ENCODE measurements around the gene ECM1. TPM values are rescaled to one million over a fixed set of nuclear protein-coding genes. Genes with fewer than 3 reads are reported as not detected.

Gene ECM1
- total RNA-seq, 1 experiment from 2014 or later = 43.4 TPM

DNA sequence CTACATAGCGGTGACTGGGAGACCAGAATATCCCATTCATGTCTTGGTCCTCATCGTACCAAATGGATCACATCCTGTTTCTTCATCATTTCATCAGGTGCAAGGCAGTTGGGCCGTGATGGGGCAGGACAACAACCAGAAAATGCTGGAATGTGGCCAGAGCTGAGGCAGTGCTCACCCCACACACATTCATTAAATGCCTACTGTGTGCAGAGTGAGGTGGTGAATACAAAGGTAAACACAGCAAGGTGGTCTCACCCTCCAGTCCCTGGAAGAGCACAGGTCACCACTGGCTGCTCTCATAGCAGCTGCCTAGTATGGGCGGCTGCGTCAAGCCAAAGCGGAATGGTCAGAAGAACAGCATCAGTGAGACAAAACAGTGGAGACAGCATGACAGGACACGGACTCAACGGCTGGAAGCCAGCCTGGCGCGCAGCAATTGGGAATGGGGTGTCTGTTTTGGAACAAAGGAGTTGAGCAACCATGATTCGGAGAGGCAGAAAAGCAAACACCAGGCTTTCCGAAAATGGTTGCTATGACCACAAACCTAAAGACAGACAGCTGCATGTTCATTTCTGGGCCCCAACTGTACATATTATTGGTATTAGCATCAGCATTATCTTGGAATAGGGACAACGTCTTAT is 35.7 kb downstream of the ECM1 start:
- no peaks in the 10 kb centered on the region for H3K27me3 ChIP-seq (replicated peaks)
- no peaks in the 10 kb centered on the region for H3K36me3 ChIP-seq
- H3K27ac ChIP-seq = no peak overlapping the region
- no peak for DNase-seq (ENCODE audit: low read depth in 1 of 2, low spot score in 2 of 2)
- H3K4me1 ChIP-seq (replicated peaks) = peaks cover 7% of the 10 kb centered on the region
- no peaks in the 10 kb centered on the region for H3K9me3 ChIP-seq (replicated peaks)
- H3K4me3 ChIP-seq = no peak overlapping the region

DNA sequence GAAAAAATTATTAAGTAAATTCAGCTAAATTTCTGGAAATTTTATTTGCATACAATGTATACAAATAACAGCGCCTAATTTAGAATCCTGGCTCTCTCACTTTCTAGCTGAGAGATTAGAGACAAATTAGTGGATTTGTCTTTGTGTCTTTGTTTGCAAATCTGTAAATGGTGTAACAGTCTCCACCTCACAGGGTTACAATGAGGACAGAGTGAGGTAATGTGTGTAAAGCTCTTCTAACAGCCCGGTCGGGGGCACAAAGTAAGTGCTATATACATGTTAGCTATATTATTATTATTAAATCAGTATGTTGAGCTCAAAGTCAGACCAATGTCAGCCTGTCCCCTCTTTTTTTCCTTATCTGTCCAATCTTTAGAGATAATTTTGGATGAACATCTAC is 36.3 kb downstream of the ECM1 start:
- Histone ChIP-seq H3K36me3 (no peaks in the 10 kb centered on the region), H3K9me3 (replicated peaks) (no peaks in the 10 kb centered on the region), H3K27me3 (replicated peaks) (no peaks in the 10 kb centered on the region), H3K4me3 (no peak overlapping the region), H3K4me1 (replicated peaks) (peaks cover 7% of the 10 kb centered on the region; the same call in 1 of the 2 replicates), H3K27ac (no peak overlapping the region)
- no peak for DNase-seq (ENCODE audit: low read depth in 1 of 2, low spot score in 2 of 2)

DNA sequence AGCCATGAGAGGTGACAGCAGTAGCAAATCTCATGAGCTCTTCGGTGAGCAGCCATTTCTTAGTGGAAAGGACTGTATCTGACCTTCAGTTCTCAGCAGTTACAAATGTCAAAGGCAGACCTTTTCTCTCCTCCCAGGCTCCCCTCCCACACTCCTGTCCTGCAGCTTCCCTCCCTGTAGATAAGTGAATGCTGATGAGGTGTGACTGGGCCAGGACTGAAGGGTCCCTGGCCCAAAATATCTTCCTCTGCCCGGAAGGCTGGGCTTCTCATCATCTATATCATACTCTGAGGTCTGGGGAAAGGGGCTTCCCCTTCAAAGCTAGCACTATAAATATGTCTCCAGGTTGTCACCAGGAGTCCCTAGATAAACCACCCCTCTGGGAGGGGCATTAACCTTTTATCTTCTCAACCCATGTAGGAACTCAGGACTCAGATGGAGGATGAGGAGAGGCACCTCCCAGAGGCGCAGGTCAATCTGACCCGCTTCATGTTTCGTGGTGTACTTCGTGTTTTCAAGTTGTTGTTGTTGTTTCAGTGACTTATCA is 37.6 kb downstream of the ECM1 start:
- Histone ChIP-seq H3K27me3 (replicated peaks) (no peaks in the 10 kb centered on the region), H3K4me3 (no peak overlapping the region), H3K27ac (no peak overlapping the region), H3K9me3 (replicated peaks) (no peaks in the 10 kb centered on the region), H3K4me1 (replicated peaks) (peaks cover 12% of the 10 kb centered on the region), H3K36me3 (no peaks in the 10 kb centered on the region)
- DNase-seq (ENCODE audit: low read depth in 1 of 2, low spot score in 2 of 2) = no peak

DNA sequence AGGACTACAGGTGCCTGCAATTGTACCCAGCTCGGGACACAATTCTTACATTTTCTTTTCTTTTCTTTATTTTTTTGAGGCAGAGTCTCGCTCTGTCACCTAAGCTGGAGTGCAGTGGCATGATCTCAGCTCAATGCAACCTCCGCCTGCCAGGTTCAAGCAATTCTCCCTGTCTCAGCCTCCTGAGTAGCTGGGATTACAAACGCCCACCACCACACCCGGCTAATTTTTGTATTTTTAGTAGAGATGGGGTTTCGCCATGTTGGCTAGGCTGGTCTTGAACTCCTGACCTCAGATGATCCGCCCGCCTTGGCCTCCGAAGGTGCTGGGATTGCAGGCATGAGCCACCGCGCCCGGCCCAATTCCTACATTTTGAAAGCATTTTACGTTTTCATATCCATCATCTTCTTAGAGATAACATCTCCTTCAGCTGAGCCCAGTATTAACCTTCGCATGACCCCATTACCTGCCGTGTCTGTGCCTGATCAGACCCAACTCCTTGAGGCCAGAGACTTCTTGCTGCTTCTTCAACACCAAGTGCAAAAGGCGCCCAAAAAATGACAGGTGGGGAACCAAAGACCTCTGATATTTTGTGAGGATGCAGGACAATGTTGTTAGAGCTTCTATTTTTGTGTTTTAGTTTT is 38.5 kb downstream of the ECM1 start:
- H3K36me3 ChIP-seq = no peaks in the 10 kb centered on the region
- H3K4me3 ChIP-seq = no peak overlapping the region
- no peaks in the 10 kb centered on the region for H3K27me3 ChIP-seq (replicated peaks)
- DNase-seq (ENCODE audit: low read depth in 1 of 2, low spot score in 2 of 2) = no peak
- no peaks in the 10 kb centered on the region for H3K9me3 ChIP-seq (replicated peaks)
- H3K27ac ChIP-seq = no peak overlapping the region
- H3K4me1 ChIP-seq (replicated peaks) = peaks cover 12% of the 10 kb centered on the region

DNA sequence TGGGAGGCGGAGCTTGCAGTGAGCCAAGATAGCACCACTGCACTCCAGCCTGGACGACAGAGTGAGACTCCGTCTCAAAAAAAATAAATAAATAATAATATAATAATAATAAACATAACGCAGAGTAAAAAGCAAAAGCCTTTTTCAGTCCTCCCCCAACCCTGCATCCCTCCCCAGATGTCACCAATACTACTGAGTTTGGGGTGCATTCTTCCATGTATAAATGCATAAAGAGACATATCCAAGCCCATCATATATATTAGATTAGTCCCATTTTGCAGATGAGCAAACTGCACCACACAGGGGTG is 40.4 kb downstream of the ECM1 start:
- no peak for DNase-seq (ENCODE audit: low read depth in 1 of 2, low spot score in 2 of 2)
- H3K4me1 ChIP-seq (replicated peaks) = peaks cover 16% of the 10 kb centered on the region
- no peaks in the 10 kb centered on the region for H3K9me3 ChIP-seq (replicated peaks)
- H3K36me3 ChIP-seq = no peaks in the 10 kb centered on the region
- no peak overlapping the region for H3K27ac ChIP-seq
- H3K27me3 ChIP-seq (replicated peaks) = no peaks in the 10 kb centered on the region
- peak overlapping the region; percentile 43 for H3K4me3 ChIP-seq

DNA sequence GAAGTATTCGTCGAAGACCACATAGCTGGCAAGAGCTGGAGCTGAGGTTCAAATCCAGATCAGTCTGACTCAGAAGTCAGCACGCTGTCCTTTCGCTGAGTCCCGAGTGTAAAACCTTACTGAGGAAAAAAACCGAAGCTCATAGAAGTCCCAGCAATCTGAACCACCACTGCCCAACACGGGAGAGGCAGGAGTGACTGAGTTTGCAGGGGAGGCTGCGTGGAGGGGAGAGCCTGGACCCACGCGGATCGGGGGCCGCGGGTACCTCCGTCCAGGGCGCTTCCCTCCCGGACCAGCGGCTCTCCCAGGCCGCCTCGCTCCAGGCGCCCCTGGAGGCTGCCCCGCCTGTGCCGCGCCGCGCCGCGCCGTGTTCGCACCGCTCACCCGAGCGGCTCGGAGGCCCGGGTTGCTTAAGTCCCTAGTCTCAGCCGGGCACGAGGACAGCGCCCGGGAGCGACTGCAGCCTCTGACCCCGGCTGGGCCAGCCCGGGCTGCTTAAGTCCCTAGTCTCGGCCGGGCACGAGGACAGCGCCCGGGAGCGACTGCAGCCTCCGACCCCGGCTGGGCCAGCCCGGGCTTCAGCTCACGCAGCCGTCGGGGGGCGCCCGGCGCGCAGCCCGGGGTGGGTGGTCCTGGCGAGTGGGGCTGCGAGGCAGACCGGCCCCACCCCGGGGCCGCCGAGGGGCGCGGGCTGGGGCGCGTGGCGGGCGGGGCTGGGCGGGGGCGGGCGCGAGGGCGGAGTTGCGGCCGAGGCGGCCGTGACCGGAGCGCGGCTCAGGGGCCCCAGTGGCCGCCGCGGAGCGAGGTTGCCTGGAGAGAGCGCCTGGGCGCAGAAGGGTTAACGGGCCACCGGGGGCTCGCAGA is 41.0 kb downstream of the ECM1 start, which contains the start of gene ADAMTSL4:
TSS of gene ADAMTSL4 (plus strand) at position 777 of the 864 bp plus-strand sequence. CDS start 2,881 bp downstream, outside the sequence.
- no peaks in the 10 kb centered on the region for H3K9me3 ChIP-seq (replicated peaks)
- no peaks in the 10 kb centered on the region for H3K36me3 ChIP-seq
- H3K27me3 ChIP-seq (replicated peaks) = no peaks in the 10 kb centered on the region
- DNase-seq (ENCODE audit: low read depth in 1 of 2, low spot score in 2 of 2) = peak; percentile 65 to 80
- peak within 1 kb of the TSS; percentile 43 for H3K4me3 ChIP-seq
- peaks cover 16% of the 10 kb centered on the region for H3K4me1 ChIP-seq (replicated peaks)
- H3K27ac ChIP-seq = no peak within 1 kb of the TSS

DNA sequence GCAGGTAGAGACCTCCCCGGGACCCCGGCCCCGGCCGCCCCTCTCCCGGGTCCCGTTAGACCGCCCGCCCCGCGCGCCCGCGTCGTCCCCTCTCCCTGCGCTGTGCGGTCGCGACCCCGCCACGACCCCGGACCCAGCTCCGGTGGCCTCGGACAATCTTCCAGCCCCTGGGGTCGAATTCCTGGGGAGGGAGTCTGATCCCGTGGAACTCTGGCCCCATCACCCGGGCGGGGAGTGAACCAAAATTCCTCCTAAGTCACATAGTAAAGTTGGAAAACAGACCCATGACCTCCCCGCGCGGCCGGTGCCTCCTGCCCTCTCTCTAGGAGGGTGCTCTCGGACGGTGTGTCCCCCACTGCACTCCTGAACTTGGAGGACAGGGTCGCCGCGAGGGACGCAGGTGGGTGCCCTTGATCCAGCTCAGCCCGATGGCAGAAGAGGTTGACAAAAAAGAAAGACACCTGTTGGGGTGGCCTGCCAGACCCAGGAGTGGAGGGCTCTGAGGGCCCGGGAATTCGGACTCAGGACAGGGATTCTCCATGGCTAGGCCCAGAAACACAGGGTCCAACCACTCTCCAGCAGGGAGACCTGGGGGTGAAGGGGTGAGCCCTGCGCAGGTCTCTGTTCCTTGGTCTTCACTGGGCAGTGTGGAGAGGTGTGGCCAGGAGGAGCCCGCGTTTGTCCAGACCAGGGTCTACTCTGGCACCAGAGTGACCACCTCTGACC is 41.8 kb downstream of the ECM1 start:
- no peaks in the 10 kb centered on the region for H3K36me3 ChIP-seq
- no peak overlapping the region for H3K27ac ChIP-seq
- peak overlapping the region; percentile 43 for H3K4me3 ChIP-seq
- peaks cover 16% of the 10 kb centered on the region for H3K4me1 ChIP-seq (replicated peaks)
- no peaks in the 10 kb centered on the region for H3K9me3 ChIP-seq (replicated peaks)
- H3K27me3 ChIP-seq (replicated peaks) = no peaks in the 10 kb centered on the region
- no peak for DNase-seq (ENCODE audit: low read depth in 1 of 2, low spot score in 2 of 2)

DNA sequence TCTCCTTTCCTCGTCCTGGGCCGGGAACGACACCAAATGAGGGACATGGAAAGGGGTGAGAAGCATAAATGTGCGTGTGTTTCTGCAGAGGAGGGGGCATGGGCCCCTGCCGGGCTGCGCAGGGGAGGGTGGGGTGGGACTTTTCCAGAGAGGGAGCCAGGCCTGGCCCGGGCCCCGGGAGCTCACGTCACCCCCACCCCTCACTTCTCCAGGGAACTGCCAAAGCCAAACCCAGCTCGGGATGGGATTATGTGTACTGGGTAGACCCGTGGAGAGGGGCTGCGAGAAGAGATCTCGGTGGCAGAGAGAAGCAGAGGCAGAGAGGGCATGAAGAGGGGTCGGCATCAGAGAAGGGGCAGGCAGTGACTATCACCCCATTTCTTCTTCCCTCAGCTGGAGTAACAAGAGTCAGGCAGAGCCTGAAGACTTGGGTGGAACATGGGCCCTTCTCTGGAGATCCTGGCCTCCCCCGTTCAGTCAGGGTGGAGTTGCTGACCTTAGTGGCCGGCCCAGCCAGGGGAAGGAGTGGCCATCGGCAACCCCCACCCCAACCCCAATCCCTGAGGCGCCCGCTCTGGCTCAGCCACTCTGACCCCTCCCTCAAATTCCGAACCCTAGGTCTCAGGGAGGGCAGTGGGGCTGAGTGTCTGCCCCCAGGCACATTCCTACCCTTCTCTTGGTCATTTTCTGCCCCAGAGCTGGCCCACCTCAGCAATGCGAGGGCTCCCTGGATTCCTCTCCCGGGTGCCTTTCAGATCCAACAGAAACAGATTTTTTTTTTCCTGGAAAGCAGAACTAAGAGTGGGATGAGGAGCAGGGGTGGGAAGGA is 42.5 kb downstream of the ECM1 start:
- H3K4me3 ChIP-seq = no peak overlapping the region
- DNase-seq (ENCODE audit: low read depth in 1 of 2, low spot score in 2 of 2) = no peak

DNA sequence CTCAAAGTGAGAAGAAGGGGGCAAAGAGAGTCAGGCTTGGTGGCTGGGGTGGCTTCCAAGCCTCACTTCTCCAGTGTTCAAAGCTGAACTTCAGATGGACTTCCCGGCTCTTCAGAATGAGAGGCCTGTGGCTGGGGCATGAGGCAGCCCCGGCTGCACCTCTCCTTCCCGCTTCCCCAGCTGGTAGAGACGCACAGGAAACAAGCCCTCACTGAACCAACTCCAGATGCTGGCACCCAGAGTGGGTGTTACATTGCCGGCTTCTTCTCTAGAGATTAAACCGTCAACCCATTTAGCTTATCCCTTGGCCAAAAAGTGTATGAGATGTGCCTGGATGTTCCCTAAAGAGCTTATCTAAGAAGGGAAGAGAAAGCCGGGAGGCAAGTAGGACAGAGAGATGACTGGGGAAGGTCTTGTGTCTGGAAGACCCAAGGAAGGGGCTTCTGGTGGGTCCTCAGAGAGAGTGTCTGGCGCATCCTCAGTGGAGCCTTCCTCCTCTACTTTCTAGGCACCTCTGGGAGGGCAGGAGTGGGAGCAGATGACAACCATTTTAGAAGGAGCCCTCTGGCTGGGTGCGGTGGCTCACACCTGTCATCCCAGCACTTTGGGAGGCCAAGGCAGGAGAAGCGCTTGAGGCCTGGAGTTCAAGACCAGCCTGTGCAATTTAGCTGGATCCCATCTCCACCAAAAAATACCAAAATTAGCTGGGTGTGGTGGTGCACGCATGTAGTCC is 43.3 kb downstream of the ECM1 start:
- Histone ChIP-seq H3K9me3 (replicated peaks) (no peaks in the 10 kb centered on the region), H3K4me1 (replicated peaks) (peaks cover 16% of the 10 kb centered on the region), H3K36me3 (no peaks in the 10 kb centered on the region), H3K27me3 (replicated peaks) (no peaks in the 10 kb centered on the region), H3K4me3 (no peak overlapping the region), H3K27ac (no peak overlapping the region)
- DNase-seq (ENCODE audit: low read depth in 1 of 2, low spot score in 2 of 2) = no peak

More for the DNA sequence above, 42.5 kb downstream of the ECM1 start:
- no peaks in the 10 kb centered on the region for H3K27me3 ChIP-seq (replicated peaks)
- peaks cover 16% of the 10 kb centered on the region for H3K4me1 ChIP-seq (replicated peaks)
- H3K27ac ChIP-seq = no peak overlapping the region
- no peaks in the 10 kb centered on the region for H3K36me3 ChIP-seq
- H3K9me3 ChIP-seq (replicated peaks) = no peaks in the 10 kb centered on the region

DNA sequence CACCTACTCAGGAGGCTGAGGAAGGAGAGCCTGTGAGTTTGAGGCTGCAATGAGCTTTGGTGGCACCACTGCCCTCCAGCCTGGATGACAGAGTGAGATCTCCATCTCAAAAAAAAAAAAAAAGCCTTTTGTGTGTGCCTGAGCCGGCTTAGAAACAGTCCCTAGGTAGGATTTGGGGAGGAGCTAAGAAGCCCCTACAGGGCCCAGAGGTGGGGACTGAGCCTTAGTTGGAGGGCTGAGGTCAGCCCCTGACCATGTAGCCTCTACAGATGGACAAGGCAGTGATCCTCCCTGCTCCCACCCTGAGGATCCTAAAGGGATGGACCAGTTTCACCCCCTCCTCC is 43.8 kb downstream of the ECM1 start:
- Histone ChIP-seq H3K4me1 (replicated peaks) (peaks cover 16% of the 10 kb centered on the region), H3K36me3 (no peaks in the 10 kb centered on the region), H3K27me3 (replicated peaks) (no peaks in the 10 kb centered on the region), H3K4me3 (no peak overlapping the region), H3K9me3 (replicated peaks) (no peaks in the 10 kb centered on the region), H3K27ac (no peak overlapping the region)
- DNase-seq (ENCODE audit: low read depth in 1 of 2, low spot score in 2 of 2) = no peak

DNA sequence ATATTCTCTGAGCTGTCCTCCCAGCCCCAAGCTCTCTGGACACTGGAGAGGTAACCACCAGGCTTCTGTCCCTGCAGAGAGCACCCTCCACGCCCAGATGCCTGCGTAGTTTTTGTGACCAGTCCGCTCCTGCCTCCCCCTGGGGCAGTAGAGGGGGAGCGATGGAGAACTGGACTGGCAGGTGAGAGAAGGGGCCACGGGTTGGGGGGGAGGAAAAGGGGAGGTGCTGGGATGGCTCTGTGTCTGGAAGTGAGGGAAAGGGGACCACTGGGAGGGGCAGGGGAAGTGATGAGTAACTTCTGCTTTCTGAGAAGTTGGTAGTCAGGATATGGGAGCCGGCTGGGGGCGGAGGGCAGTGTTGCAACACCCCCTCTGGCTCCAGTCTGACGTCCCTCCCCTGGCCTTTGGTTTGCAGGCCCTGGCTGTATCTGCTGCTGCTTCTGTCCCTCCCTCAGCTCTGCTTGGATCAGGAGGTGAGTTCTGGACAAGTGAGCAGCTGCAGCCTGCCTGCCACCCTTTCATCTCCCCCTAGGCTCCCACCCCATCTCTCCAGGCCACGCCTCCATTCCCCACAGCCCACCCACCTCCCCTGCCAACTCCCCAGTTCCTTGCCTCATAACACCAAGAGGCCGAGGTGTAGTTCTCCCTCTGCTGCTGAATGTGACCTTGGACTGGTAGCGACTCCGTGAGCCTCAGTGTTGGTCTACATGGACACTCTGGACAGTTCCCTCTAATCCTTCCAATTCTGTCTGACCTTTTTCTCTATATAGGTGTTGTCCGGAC is 44.4 kb downstream of the ECM1 start:
- DNase-seq (ENCODE audit: low read depth in 1 of 2, low spot score in 2 of 2) = no peak
- H3K4me3 ChIP-seq = no peak overlapping the region
- no peaks in the 10 kb centered on the region for H3K27me3 ChIP-seq (replicated peaks)
- H3K36me3 ChIP-seq = no peaks in the 10 kb centered on the region
- no peak overlapping the region for H3K27ac ChIP-seq
- H3K4me1 ChIP-seq (replicated peaks) = peaks cover 16% of the 10 kb centered on the region
- H3K9me3 ChIP-seq (replicated peaks) = no peaks in the 10 kb centered on the region

DNA sequence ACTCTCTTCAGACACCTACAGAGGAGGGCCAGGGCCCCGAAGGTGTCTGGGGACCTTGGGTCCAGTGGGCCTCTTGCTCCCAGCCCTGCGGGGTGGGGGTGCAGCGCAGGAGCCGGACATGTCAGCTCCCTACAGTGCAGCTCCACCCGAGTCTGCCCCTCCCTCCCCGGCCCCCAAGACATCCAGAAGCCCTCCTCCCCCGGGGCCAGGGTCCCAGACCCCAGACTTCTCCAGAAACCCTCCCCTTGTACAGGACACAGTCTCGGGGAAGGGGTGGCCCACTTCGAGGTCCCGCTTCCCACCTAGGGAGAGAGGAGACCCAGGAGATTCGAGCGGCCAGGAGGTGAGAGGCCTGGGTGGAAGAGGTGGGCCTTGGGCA is 45.0 kb downstream of the ECM1 start:
- no peak overlapping the region for H3K27ac ChIP-seq

More for the DNA sequence above, 45.0 kb downstream of the ECM1 start:
- Histone ChIP-seq H3K9me3 (replicated peaks) (no peaks in the 10 kb centered on the region), H3K27me3 (replicated peaks) (no peaks in the 10 kb centered on the region), H3K4me3 (no peak overlapping the region), H3K36me3 (no peaks in the 10 kb centered on the region), H3K4me1 (replicated peaks) (peaks cover 16% of the 10 kb centered on the region)
- no peak for DNase-seq (ENCODE audit: low read depth in 1 of 2, low spot score in 2 of 2)
